Nephron (organoid): ENCODE measurements around the gene PILRA.
"Not testable (repeated sequence)": the region's sequence is repeated elsewhere in the genome, so short reads cannot be mapped to it uniquely, and the experiment has no call there.

ENCODE experiments used
- H3K27ac Mint-ChIP-seq, 3 experiments: 2 replicates each; pipeline ENCODE4 v1.8.0; 2020; ENCODE audit warnings: mixed read lengths in 3 of 3, mild to moderate bottlenecking in 2 of 3, moderate library complexity in 1 of 3
- H3K27me3 Mint-ChIP-seq: 2 replicates; pipeline ENCODE4 v1.8.0; 2021; ENCODE audit warnings: low read depth, mild to moderate bottlenecking, moderate library complexity, mixed read lengths
- H3K36me3 Mint-ChIP-seq: 2 replicates; pipeline ENCODE4 v1.8.0; 2020; ENCODE audit warnings: low read depth, mixed read lengths
- H3K4me1 Mint-ChIP-seq: 2 replicates; pipeline ENCODE4 v1.8.0; 2020; ENCODE audit warnings: mixed read lengths
- H3K4me3 Mint-ChIP-seq, 3 experiments: 2 replicates each; pipeline ENCODE4 v1.8.0; 2020; ENCODE audit warnings: mild to moderate bottlenecking in 3 of 3, mixed read lengths in 3 of 3, moderate library complexity in 2 of 3
- H3K9me3 Mint-ChIP-seq: 2 replicates; pipeline ENCODE4 v1.8.0; 2020; ENCODE audit warnings: mixed read lengths
- TF ChIP-seq, protein P1 (sequence below), 3 experiments: fragments of 200-600 bp; sonication (generic); IDR thresholded peaks; one replicate each; pipeline ENCODE4 v1.5.0; 2021; ENCODE audit warnings: antibody characterized with exemption in 3 of 3; ENCODE audit not compliant: unreplicated experiment in 3 of 3

Gene PILRA

DNA sequence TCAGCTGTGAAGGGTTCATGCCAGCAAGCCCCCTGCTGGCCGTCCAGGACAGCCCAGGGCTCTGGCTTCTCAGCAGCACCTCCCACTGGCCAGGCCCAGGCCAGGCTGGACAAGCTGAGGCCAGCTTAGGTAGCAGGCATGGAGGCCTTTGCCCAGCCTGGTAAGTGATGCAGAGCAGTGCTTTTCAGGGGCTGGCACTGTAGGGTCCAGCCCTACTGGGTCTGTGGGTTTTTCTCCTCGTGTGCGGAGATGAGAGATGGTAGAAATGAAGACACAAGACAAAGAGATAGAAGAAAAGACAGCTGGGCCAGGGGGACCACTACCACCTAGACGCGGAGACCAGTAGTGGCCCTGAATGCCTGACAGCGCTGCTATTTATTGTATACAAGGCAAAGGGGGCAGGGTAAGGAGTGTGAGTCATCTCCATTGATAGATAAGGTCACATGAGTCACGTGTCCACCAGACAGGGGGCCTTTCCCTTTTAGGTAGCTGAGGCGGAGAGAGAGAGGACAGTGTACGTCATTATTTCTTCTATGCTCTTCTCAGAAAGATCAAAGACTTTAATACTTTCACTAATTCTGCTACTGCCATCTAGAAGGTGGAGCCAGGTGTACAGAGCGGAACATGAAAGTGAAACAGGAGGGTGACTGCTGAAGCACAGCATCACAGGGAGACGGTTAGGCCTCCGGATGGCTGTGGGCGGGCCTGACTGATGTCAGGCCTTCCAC lies 28.6 kb upstream of the PILRA start:
- Mint-ChIP-seq H3K27ac (peak overlapping the region in 2 of 3 experiments; percentile 17 to 60), H3K36me3 (peaks cover 60% of the 10 kb centered on the region)
- TF ChIP-seq, protein P1, sequence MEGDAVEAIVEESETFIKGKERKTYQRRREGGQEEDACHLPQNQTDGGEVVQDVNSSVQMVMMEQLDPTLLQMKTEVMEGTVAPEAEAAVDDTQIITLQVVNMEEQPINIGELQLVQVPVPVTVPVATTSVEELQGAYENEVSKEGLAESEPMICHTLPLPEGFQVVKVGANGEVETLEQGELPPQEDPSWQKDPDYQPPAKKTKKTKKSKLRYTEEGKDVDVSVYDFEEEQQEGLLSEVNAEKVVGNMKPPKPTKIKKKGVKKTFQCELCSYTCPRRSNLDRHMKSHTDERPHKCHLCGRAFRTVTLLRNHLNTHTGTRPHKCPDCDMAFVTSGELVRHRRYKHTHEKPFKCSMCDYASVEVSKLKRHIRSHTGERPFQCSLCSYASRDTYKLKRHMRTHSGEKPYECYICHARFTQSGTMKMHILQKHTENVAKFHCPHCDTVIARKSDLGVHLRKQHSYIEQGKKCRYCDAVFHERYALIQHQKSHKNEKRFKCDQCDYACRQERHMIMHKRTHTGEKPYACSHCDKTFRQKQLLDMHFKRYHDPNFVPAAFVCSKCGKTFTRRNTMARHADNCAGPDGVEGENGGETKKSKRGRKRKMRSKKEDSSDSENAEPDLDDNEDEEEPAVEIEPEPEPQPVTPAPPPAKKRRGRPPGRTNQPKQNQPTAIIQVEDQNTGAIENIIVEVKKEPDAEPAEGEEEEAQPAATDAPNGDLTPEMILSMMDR (IDR thresholded peaks at IDR 0.05; ENCODE audit: unreplicated experiment in 3 of 3) = peak; percentile 45 to 58 (median 47)
- not testable (repeated sequence) for H3K9me3 Mint-ChIP-seq, H3K4me3 Mint-ChIP-seq, H3K27me3 Mint-ChIP-seq, H3K4me1 Mint-ChIP-seq

DNA sequence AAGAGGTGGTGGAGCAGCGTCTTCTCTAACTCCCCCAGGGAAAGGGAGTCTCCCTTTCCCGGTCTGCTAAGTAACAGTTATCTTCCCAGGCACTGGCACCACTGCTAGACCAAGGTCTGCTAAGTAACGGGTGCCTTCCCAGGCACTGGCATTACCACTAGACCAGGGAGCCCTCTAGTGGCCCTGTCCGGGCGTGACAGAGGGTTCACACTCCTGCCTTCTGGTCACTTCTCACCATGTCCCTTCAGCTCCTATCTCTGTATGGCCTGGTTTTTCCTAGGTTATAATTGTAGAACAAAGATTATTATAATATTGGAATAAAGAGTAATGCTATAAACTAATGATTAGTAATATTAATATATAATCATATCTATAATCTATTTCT lies 28.0 kb upstream of the PILRA start:
- H3K4me1 Mint-ChIP-seq, H3K9me3 Mint-ChIP-seq, H3K27me3 Mint-ChIP-seq, H3K4me3 Mint-ChIP-seq: not testable (repeated sequence)
- Mint-ChIP-seq H3K36me3 (peaks cover 63% of the 10 kb centered on the region), H3K27ac (peak overlapping the region in 1 of 3 experiments; percentile 60)
- TF ChIP-seq, protein P1 (IDR thresholded peaks at IDR 0.05; ENCODE audit: unreplicated experiment in 3 of 3) = peak; percentile 48 to 62 (median 50)

DNA sequence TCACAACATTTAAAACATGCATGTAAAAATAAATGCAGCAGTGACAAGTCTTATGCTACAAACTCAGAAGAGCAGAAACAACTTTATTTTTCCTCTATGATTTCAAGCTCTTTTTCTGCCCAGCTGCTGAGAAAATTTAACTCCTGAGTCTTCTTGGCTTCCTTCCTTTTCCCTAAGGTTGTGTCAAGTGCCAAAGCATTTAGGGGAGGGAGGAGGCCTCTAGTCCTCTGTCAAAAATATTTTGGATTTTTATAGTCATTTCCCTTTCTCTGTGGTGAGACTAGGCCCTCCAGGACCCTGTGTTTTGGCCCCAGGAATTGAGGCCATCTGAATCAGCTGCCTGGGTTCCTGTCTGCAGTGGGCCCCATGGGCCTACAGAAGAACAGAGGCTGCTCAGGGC lies 26.4 kb upstream of the PILRA start:
- H3K9me3 Mint-ChIP-seq = no peaks in the 10 kb centered on the region
- H3K27me3 Mint-ChIP-seq = no peaks in the 10 kb centered on the region
- no peak overlapping the region for H3K4me3 Mint-ChIP-seq
- H3K36me3 Mint-ChIP-seq = peaks cover 65% of the 10 kb centered on the region
- TF ChIP-seq, protein P1 (IDR thresholded peaks at IDR 0.05; ENCODE audit: unreplicated experiment in 3 of 3) = no peak
- no peaks in the 10 kb centered on the region for H3K4me1 Mint-ChIP-seq
- no peak overlapping the region for H3K27ac Mint-ChIP-seq

- Mint-ChIP-seq H3K4me3 (no peak overlapping the region), H3K27me3 (no peaks in the 10 kb centered on the region), H3K4me1 (no peaks in the 10 kb centered on the region), H3K27ac (no peak overlapping the region), H3K36me3 (peaks cover 56% of the 10 kb centered on the region), H3K9me3 (no peaks in the 10 kb centered on the region)
- TF ChIP-seq, protein P1 (IDR thresholded peaks at IDR 0.05; ENCODE audit: unreplicated experiment in 3 of 3) = no peak
These were observed 24.5 kb upstream of the PILRA start for GRCh38 chr7:100348805-100349204.

GRCh38 chr7:100349757-100350156 lies 23.5 kb upstream of the PILRA start:
- Mint-ChIP-seq H3K27me3 (no peaks in the 10 kb centered on the region), H3K27ac (no peak overlapping the region), H3K36me3 (peaks cover 49% of the 10 kb centered on the region), H3K4me1 (no peaks in the 10 kb centered on the region), H3K4me3 (no peak overlapping the region), H3K9me3 (no peaks in the 10 kb centered on the region)
- TF ChIP-seq, protein P1 (IDR thresholded peaks at IDR 0.05; ENCODE audit: unreplicated experiment in 3 of 3) = no peak

- Mint-ChIP-seq H3K36me3 (peaks cover 45% of the 10 kb centered on the region), H3K27me3 (no peaks in the 10 kb centered on the region), H3K4me3 (no peak overlapping the region), H3K9me3 (no peaks in the 10 kb centered on the region), H3K27ac (no peak overlapping the region), H3K4me1 (no peaks in the 10 kb centered on the region)
- TF ChIP-seq, protein P1 (IDR thresholded peaks at IDR 0.05; ENCODE audit: unreplicated experiment in 3 of 3) = no peak
These were observed 21.6 kb upstream of the PILRA start for GRCh38 chr7:100351657-100352058.

DNA sequence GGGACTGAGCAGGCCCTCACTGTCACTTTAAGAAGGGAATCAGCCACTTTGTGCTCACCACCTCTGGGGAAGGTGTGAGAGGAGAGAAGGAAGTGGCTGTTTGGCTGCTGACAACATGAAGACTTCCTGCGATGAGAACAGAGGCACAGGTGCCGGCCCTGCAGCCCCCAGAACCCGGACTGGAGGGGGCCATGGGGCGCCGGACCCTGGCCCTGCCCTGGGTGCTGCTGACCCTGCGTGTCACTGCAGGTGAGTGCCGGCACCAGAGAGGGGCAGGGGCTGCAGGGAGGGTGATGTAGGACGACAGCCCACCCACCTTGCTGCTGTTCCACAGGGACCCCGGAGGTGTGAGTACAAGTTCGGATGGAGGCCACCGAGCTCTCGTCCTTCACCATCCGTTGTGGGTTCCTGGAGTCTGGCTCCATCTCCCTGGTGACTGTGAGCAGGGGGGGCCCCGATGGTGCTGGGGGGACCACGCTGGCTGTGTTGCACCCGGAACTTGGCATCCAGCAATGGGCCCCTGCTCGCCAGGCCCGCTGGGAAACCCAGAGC lies 21.0 kb upstream of the PILRA start:
- peaks cover 42% of the 10 kb centered on the region for H3K36me3 Mint-ChIP-seq
- H3K9me3 Mint-ChIP-seq, H3K4me3 Mint-ChIP-seq, H3K4me1 Mint-ChIP-seq, H3K27ac Mint-ChIP-seq, H3K27me3 Mint-ChIP-seq: not testable (repeated sequence)
